Measurements from ENCODE around the gene FAM184B.

GRCh38 chr4:17766826-17767458 lies 14.5 kb downstream of the FAM184B start:
- TF ChIP-seq CTCF (conservative IDR thresholded peaks at IDR 0.05; ENCODE audit: low read depth, low read length): no peak
- no peak for TF ChIP-seq EZH2 (IDR thresholded peaks at IDR 0.05; ENCODE audit: low read length, unreplicated experiment)
